ENCODE results near the gene CYP4A11.
A peak's percentile ranks its signal among the peaks of the same experiment; 100 is the strongest.
"Not testable (repeated sequence)": the region's sequence is repeated elsewhere in the genome, so short reads cannot be mapped to it uniquely, and the experiment has no call there.

CYP4A11 gene

GRCh38 chr1:46940307-46940706 is 969 bp downstream of the CYP4A11 start:
- Histone ChIP-seq H3K9me3 (ENCODE audit: severe bottlenecking) (no peaks in the 10 kb centered on the region), H3K27ac (no peak overlapping the region), H3K27me3 (ENCODE audit: insufficient read depth, low read depth, severe bottlenecking) (no peaks in the 10 kb centered on the region), H3K36me3 (no peaks in the 10 kb centered on the region), H3K4me3 (ENCODE audit: low read depth, low read length) (no peak overlapping the region)
- DNase-seq = no peak
- TF ChIP-seq, protein P1, sequence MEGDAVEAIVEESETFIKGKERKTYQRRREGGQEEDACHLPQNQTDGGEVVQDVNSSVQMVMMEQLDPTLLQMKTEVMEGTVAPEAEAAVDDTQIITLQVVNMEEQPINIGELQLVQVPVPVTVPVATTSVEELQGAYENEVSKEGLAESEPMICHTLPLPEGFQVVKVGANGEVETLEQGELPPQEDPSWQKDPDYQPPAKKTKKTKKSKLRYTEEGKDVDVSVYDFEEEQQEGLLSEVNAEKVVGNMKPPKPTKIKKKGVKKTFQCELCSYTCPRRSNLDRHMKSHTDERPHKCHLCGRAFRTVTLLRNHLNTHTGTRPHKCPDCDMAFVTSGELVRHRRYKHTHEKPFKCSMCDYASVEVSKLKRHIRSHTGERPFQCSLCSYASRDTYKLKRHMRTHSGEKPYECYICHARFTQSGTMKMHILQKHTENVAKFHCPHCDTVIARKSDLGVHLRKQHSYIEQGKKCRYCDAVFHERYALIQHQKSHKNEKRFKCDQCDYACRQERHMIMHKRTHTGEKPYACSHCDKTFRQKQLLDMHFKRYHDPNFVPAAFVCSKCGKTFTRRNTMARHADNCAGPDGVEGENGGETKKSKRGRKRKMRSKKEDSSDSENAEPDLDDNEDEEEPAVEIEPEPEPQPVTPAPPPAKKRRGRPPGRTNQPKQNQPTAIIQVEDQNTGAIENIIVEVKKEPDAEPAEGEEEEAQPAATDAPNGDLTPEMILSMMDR (IDR thresholded peaks at IDR 0.05; ENCODE audit: low read depth, low read length) = no peak

DNA sequence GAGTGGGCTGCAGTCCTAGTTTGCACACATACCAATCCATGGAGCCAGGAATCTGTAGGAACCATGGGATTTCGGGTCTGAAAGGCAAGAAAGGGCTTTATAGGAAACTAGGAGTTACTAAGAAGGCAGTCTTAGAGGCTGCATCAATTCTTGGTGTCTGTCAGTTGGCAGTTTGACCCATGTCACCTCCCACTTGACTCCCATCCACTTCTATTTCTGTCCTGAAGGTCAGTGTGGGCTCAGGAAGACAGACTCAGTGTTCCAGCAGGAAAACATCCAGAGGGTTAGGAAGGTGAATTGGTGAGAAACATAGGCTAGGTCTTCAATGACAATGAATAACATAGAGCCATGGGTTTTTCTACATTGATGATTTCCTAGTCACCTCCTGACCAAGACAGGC is 4.0 kb downstream of the CYP4A11 start:
- no peak for DNase-seq
- Histone ChIP-seq H3K9me3 (ENCODE audit: severe bottlenecking) (no peaks in the 10 kb centered on the region), H3K4me3 (ENCODE audit: low read depth, low read length) (no peak overlapping the region), H3K27ac (no peak overlapping the region), H3K36me3 (no peaks in the 10 kb centered on the region), H3K27me3 (ENCODE audit: insufficient read depth, low read depth, severe bottlenecking) (no peaks in the 10 kb centered on the region)
- TF ChIP-seq, protein P1 (IDR thresholded peaks at IDR 0.05; ENCODE audit: low read depth, low read length) = no peak

DNA sequence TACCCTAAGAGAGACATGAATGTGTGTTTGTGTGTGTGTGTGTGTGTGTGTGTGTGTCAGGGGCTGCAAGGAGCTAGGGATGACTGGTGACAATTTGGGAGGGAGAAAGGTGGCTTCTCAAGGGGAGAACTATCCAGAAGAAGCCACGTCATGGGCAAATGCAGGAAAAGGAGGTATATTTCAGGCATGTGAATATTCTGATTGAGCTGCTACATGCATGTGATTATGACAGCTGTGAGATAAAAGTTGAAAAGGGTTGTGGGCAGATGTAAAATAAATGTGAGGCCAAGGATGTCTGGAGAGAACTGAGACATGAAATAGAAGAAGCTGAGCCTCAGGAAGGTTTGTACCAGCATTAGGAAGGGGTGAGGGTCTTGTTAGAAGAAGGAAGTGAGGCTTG is 4.5 kb downstream of the CYP4A11 start:
- no peak overlapping the region for H3K4me3 ChIP-seq (ENCODE audit: low read depth, low read length)
- DNase-seq = no peak
- no peaks in the 10 kb centered on the region for H3K9me3 ChIP-seq (ENCODE audit: severe bottlenecking)
- no peaks in the 10 kb centered on the region for H3K36me3 ChIP-seq
- H3K27me3 ChIP-seq (ENCODE audit: insufficient read depth, low read depth, severe bottlenecking) = no peaks in the 10 kb centered on the region
- TF ChIP-seq, protein P1 (IDR thresholded peaks at IDR 0.05; ENCODE audit: low read depth, low read length) = no peak
- H3K27ac ChIP-seq = no peak overlapping the region

GRCh38 chr1:46934852-46935251 is 6.4 kb downstream of the CYP4A11 start:
- not testable (repeated sequence) for H3K4me3 ChIP-seq (ENCODE audit: low read depth, low read length); H3K36me3 ChIP-seq; H3K27me3 ChIP-seq (ENCODE audit: insufficient read depth, low read depth, severe bottlenecking); H3K27ac ChIP-seq; H3K9me3 ChIP-seq (ENCODE audit: severe bottlenecking)
- DNase-seq = peak; percentile 35
- TF ChIP-seq, protein P1 (IDR thresholded peaks at IDR 0.05; ENCODE audit: low read depth, low read length) = peak; percentile 74

GRCh38 chr1:46932020-46932419 is 9.3 kb downstream of the CYP4A11 start:
- DNase-seq; H3K36me3 ChIP-seq; H3K9me3 ChIP-seq (ENCODE audit: severe bottlenecking); H3K27me3 ChIP-seq (ENCODE audit: insufficient read depth, low read depth, severe bottlenecking); H3K27ac ChIP-seq; H3K4me3 ChIP-seq (ENCODE audit: low read depth, low read length): not testable (repeated sequence)

- no peak for DNase-seq
- no peaks in the 10 kb centered on the region for H3K9me3 ChIP-seq (ENCODE audit: severe bottlenecking)
- no peak overlapping the region for H3K27ac ChIP-seq
- no peaks in the 10 kb centered on the region for H3K27me3 ChIP-seq (ENCODE audit: insufficient read depth, low read depth, severe bottlenecking)
- TF ChIP-seq, protein P1 (IDR thresholded peaks at IDR 0.05; ENCODE audit: low read depth, low read length) = no peak
- H3K4me3 ChIP-seq (ENCODE audit: low read depth, low read length) = no peak overlapping the region
- no peaks in the 10 kb centered on the region for H3K36me3 ChIP-seq
Observed at GRCh38 chr1:46931151-46931550, 10.1 kb downstream of the CYP4A11 start.
